Heart left ventricle (tissue), 16 donors: ENCODE data around the gene ADAMTS7. TPM values are rescaled to one million over a fixed set of nuclear protein-coding genes. Genes with fewer than 3 reads are reported as not detected.
"Not testable (repeated sequence)": the region's sequence is repeated elsewhere in the genome, so short reads cannot be mapped to it uniquely, and the experiment has no call there.

ENCODE experiments used
- ATAC-seq, 4 donors: fragments of 200-7000 bp; cut with Tn5 transposase; one replicate each; pipeline ENCODE4 v1.9.1; 2020 to 2022; ENCODE audit warnings: moderate library complexity in 4 of 4, mild to moderate bottlenecking in 3 of 4, moderate number of reproducible peaks in 1 of 4
- DNase-seq, 5 donors: peaks; one replicate each; pipeline ENCODE4 v3.0.0-alpha.2; 2020
- H3K27ac ChIP-seq, 12 donors: fragments of 200-600 bp; sonication (generic) in 4 of 12; one replicate each; pipeline versions ENCODE4 v1.5.0 to v1.8.0; 2016 to 2022; ENCODE audit warnings: mild to moderate bottlenecking in 2 of 12
- H3K27me3 ChIP-seq, 9 donors: fragments of 200-600 bp; sonication (generic) in 2 of 9; one replicate each; pipeline versions ENCODE4 v1.5.1 to v1.8.0; 2016 to 2022; ENCODE audit warnings: mild to moderate bottlenecking in 3 of 9
- H3K36me3 ChIP-seq, 9 donors: fragments of 200-600 bp; sonication (generic) in 2 of 9; one replicate each; pipeline versions ENCODE4 v1.5.0 to v1.8.0; 2018 to 2022; ENCODE audit warnings: mild to moderate bottlenecking in 2 of 9
- H3K4me1 ChIP-seq, 12 donors: fragments of 200-600 bp; sonication (generic) in 4 of 12; one replicate each; pipeline versions ENCODE4 v1.5.0 to v1.8.0; 2016 to 2022; ENCODE audit warnings: mild to moderate bottlenecking in 3 of 12
- H3K4me3 ChIP-seq, 12 donors: fragments of 200-600 bp; sonication (generic) in 4 of 12; one replicate each; pipeline versions ENCODE4 v1.5.0 to v1.8.0; 2017 to 2022; ENCODE audit warnings: mild to moderate bottlenecking in 9 of 12, moderate library complexity in 4 of 12
- H3K9me3 ChIP-seq, 12 donors: fragments of 200-600 bp; sonication (generic) in 4 of 12; one replicate each; pipeline versions ENCODE4 v1.5.0 to v1.8.0; 2016 to 2022; ENCODE audit warnings: mild to moderate bottlenecking in 1 of 12
- POLR2A ChIP-seq, 2 donors: fragments of 450-650 bp; IDR thresholded peaks; one replicate each; pipeline ENCODE4 v1.6.1; 2017; ENCODE audit warnings: antibody characterized with exemption in 2 of 2, mild to moderate bottlenecking in 2 of 2, moderate library complexity in 2 of 2
- WGBS, 4 donors: extraction: QIAGEN DNeasy Blood & Tissue Kit in 2 of 4; methylation state at CpG; one replicate each; pipeline versions ENCODE4 v1.1.5 to v1.1.7; 2013 to 2018; 5-methylcytosine and 5-hydroxymethylcytosine counted together
- intact Hi-C, 10 donors: fragments of 100-400 bp; cut with DNase I; formaldehyde crosslinking; loops; one replicate each; pipeline versions ENCODE4 v1.11.1 to v1.14.2; 2022
- polyA plus RNA-seq, 2 donors: library from polyadenylated mRNA; stranded (reverse); fragments of 200-250 nt; gene quantifications; one replicate each; pipeline ENCODE4 v1.2.3, GENCODE V29; 2013
- total RNA-seq, 9 donors: library from RNA; depleted of rRNA in 2 of 9; stranded (reverse); fragments of >200 nt in 2 of 9; fragmentation: NEBNext Ultra II Directional in 3 of 9; extraction: Animal tissue kit (Norgen Biotek cat#: 25700) in 3 of 9; gene quantifications; one replicate each; pipeline versions ENCODE4 v1.1.0 to v1.2.4, GENCODE V29; 2016 to 2023
- TF ChIP-seq, protein P1 (sequence below), 12 donors: fragments of 200-600 bp; sonication (generic) in 4 of 12; IDR thresholded peaks; one replicate each; pipeline versions ENCODE4 v1.5.0 to v1.8.0; 2018 to 2022; ENCODE audit warnings: antibody characterized with exemption in 12 of 12, mild to moderate bottlenecking in 5 of 12
- donor health status: ischemic (EF 13 %, LVEDD 7.1; RV severe dilation, severe dysfunction).
- donor health status: healthy with polysubstance abuse.
- donor health status: DM: no; HTN: yes; CAD: no.
- donor health status: DM: no; HTN: no; CAD: no.
- donor health status: ischemic (EF 25% LVEDD 6.9; RV normal size, moderate dysfunction).
- donor health status: ischemic (EF 25% LVEDD 5.7; RV mildly dilated, moderate dysfunction).
- donor health status: healthy.
- donor health status: DM: yes; HTN: yes; CAD: no.
- donor health status: ischemic (EF 35%, LVEDD 5.7; RV mildly dilated, moderate dysfunction).
- donor health status: nonischemic (EF 11% LVEDD 7.7; RV severe dilation, severe dysfunction).
- donor health status: DM: yes; HTN: yes; CAD: no.
- donor health status: PGD.
- donor health status: ischemic (EF 29% LVEDD 5.4; RV normal size, mild dysfunction).
- donor health status: nonischemic (EF 23%, LVEDD 6.1; RV moderate dilation, normal function).

Gene ADAMTS7
- total and polyA plus RNA-seq, 11 donors = 5.0 to 29.9 (median 13.9) TPM

DNA sequence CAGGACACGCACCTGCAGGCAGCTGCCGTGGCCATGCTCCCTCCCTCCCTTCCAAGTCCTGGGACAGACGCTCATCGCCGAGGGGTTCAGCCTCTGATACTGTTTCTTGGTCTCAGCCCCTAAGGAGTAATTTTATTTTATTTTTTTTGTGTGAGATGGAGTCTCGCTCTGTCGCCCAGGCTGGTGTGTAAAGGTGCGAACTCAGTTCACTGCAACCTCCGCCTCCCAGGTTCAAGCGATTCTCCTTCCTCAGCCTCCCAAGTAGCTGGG, 53.7 kb downstream of the ADAMTS7 start:
- H3K9me3 ChIP-seq = no peaks in the 10 kb centered on the region
- TF ChIP-seq POLR2A (IDR thresholded peaks at IDR 0.05) = no peak
- TF ChIP-seq, protein P1, sequence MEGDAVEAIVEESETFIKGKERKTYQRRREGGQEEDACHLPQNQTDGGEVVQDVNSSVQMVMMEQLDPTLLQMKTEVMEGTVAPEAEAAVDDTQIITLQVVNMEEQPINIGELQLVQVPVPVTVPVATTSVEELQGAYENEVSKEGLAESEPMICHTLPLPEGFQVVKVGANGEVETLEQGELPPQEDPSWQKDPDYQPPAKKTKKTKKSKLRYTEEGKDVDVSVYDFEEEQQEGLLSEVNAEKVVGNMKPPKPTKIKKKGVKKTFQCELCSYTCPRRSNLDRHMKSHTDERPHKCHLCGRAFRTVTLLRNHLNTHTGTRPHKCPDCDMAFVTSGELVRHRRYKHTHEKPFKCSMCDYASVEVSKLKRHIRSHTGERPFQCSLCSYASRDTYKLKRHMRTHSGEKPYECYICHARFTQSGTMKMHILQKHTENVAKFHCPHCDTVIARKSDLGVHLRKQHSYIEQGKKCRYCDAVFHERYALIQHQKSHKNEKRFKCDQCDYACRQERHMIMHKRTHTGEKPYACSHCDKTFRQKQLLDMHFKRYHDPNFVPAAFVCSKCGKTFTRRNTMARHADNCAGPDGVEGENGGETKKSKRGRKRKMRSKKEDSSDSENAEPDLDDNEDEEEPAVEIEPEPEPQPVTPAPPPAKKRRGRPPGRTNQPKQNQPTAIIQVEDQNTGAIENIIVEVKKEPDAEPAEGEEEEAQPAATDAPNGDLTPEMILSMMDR (IDR thresholded peaks at IDR 0.05) = no peak
- DNase-seq = no peak
- no peaks in the 10 kb centered on the region for H3K36me3 ChIP-seq
- H3K27me3 ChIP-seq = no peaks in the 10 kb centered on the region
- peak overlapping the region in 9 of 12 donors; percentile 19 to 85 (median 67) for H3K27ac ChIP-seq
- peaks cover 16 to 85% (median 52%) of the 10 kb centered on the region in 12 donors for H3K4me1 ChIP-seq
- WGBS, 4 donors = 95 to 96% (median 96%) methylated on average over 10 of the region's 10 CpGs
- intact Hi-C loops = loop anchor here in 4 of 10 donors (2.0 to 10.0 kb wide), 5 partner anchors 50 to 117 kb away; partner anchors contain the start of genes ADAMTS7 (in 2 of the 4) and MORF4L1 (in 2 of the 4)
- ATAC-seq = no peak
- H3K4me3 ChIP-seq = no peak overlapping the region

DNA sequence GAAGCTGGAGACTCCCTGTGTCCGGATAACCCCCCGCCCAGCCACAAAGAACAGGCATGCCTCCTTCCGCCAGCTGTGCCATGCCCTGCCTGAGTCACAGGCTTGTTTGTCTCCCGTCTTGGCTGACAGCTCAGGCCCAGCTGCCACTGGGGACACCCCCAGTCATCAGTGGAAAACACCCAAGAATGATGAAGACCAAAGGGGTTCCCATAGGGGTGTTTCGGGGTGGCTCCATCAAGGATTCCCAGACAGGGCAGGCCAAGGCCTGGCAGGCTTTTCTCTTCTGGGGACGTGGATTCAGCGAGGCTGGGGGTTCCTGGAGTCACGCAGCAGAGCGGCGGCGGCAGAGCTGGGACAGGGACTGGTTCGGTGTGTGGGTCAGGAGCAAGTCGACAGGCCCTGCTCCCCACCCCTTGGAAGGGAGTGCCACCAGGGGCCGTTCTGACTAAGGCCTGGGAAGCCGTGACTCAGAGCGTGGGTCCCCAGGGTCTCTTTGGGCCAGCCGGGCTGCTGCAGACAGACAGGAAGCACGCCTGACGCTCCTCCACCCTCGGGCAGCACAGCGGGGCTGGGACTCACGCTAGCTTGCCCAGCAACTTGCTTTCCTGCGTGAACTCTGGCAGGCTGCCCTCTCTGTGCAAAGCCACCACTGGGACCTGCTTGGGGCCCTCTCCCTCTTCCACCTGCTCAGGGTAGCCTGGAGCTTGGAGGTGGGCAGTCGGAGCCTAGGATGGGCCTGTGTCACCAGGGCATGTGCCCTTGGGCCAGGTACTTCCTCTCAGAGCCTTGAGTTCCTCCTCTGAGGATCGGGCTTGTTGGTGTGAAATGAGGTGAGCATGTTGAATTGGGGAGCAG, 54.3 kb downstream of the ADAMTS7 start:
- H3K36me3 ChIP-seq, H3K9me3 ChIP-seq, H3K27me3 ChIP-seq: not testable (repeated sequence)
- ATAC-seq = peak in 3 of 4 donors; percentile 43 to 57 (median 47)
- DNase-seq = peak; percentile 82 to 95 (median 91)
- intact Hi-C loops = loop anchor here in 4 of 10 donors (2.0 to 10.0 kb wide), 5 partner anchors 50 to 118 kb away; partner anchors contain the start of genes ADAMTS7 (in 2 of the 4) and MORF4L1 (in 2 of the 4)
- WGBS, 4 donors = 29 to 45% (median 33%) methylated on average over 16 to 23 of the region's 25 CpGs
- Histone ChIP-seq H3K4me1 (peaks cover 12 to 80% (median 50%) of the 10 kb centered on the region in 12 donors), H3K4me3 (peak overlapping the region in 3 of 12 donors; percentile 1 to 12 (median 11)), H3K27ac (peak overlapping the region in 11 of 12 donors; percentile 19 to 85 (median 62))
- TF ChIP-seq, protein P1 (IDR thresholded peaks at IDR 0.05) = peak in 1 of 12 donors; percentile 22

DNA sequence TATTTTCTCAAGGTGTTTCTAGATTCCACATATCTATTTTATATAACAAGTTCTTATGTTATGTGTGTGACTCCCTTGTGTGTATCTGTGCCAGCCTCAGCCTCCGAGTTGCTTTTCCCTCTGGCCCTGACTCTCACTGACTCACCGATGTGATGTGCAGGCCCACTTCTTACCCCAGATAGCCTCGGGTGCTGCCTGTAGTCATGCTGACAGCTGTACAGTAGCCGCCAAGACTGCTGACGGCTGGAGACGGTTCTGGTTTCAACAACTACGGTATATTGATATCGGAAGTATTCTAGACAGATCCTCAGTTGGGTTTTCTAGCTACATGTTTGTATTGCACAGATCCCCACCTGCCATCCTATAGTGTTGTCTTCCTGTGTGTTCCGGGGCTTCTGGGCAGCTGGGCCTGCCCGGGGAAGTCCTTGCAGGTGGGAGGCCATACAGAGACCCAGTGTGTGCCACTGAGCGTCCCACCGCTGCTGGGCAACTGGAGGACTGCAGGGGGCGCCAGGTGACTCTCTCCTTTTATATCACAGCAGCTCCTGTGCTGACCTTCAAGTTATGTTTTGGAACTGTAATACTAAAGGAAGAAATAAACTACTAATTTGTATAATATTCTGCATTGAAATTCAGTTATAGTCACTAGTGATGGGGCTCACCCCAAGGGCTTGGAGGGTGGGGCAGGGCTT, 55.2 kb downstream of the ADAMTS7 start:
- 33 to 37% (median 34%) methylated on average over 13 of the region's 13 CpGs for WGBS, 4 donors
- intact Hi-C loops = loop anchor here in 4 of 10 donors (2.0 to 10.0 kb wide), 5 partner anchors 51 to 119 kb away; partner anchors contain the start of genes ADAMTS7 (in 2 of the 4) and MORF4L1 (in 2 of the 4)
- not testable (repeated sequence) for H3K27me3 ChIP-seq, H3K36me3 ChIP-seq, H3K9me3 ChIP-seq, H3K4me3 ChIP-seq
- Histone ChIP-seq H3K4me1 (peaks cover 7 to 77% (median 44%) of the 10 kb centered on the region in 12 donors), H3K27ac (peak overlapping the region in 11 of 12 donors; percentile 27 to 85 (median 62))
- TF ChIP-seq, protein P1 (IDR thresholded peaks at IDR 0.05) = peak; percentile 31 to 65 (median 48)
- ATAC-seq = peak; percentile 28 to 66 (median 52)
- peak; percentile 53 to 87 (median 70) for DNase-seq

DNA sequence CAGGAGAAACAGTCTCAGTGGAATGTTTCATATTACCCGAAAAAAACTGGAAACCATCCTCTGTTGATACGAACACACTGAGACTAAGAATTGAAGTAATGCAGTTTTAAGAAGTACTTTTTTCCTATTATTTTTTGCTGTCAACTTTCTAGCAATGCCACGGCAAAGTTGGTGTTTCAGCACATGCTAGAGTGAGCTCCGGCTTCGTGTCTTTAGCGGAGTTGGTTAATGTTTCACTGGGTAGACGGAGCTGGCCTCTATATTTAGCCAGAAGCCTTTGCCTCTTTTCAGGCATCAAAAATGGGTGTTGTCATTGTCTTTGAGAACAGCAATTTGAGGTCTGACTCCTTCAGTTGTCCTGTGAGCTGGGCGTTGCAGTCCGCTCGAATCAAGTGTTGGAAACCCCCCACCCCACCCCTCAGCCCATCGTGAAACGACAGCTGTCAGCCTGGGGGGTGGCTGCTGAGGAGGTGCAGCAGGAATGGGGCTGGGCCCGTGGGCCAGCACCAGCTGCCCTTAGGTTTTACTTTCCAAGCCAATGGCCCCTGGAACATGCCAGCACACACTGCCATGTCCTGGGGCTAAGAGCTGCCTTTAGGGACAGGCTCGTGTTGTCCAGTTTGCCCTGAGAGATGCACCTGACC, 56.5 kb downstream of the ADAMTS7 start:
- 62 to 73% (median 67%) methylated on average over 10 to 14 of the region's 14 CpGs for WGBS, 4 donors
- not testable (repeated sequence) for H3K36me3 ChIP-seq, H3K27me3 ChIP-seq, ATAC-seq, H3K4me3 ChIP-seq, H3K9me3 ChIP-seq
- intact Hi-C loops = loop anchor here in 4 of 10 donors (5.0 to 10.0 kb wide), 5 partner anchors 53 to 137 kb away; partner anchors contain the start of genes MORF4L1 (in 2 of the 4) and ADAMTS7 (in 1 of the 4)
- Histone ChIP-seq H3K4me1 (peaks cover 5 to 75% (median 39%) of the 10 kb centered on the region in 12 donors), H3K27ac (peak overlapping the region in 2 of 12 donors; percentile 5 to 11)
- peak in 4 of 5 donors; percentile 6 to 24 (median 17) for DNase-seq

DNA sequence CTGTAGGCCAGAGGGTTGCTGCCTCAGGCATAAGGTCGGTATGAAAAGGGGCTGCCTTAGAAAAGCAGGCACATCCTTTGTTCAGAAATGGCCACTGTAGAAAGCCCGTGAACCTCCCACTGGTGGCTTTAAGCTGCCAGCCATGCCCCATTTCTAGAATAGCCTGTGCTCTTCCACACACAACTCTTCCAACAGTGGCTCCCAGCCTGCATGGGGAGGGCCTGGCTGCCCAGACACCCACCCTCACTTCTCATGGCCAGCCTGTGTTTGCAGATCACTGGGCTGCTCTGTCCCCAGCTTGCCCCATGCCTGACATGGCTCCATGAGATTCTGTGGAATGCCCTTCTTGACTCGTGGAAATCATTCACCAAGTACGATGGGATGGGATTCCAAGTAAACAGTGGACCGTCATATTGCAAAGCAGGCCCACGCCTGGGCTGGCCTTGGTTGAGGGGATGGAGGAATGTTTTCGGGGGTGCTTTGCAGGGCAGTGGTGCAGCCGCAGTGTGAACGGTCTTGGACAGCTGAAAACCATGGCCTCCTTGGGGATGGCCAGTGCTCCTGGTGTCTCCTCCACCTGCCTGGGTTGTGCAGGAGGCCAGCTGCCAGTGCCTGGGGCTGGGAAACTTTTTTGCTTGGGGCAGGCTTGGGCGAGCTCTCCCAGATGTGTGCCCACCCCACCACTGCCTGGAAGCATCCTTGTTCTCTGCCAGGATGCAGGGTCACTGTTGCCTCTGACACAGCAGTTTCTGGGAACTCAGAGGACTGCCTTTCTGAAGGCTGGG, 57.3 kb downstream of the ADAMTS7 start:
- not testable (repeated sequence) for H3K9me3 ChIP-seq, H3K36me3 ChIP-seq, H3K4me3 ChIP-seq, H3K27ac ChIP-seq, ATAC-seq, H3K27me3 ChIP-seq
- intact Hi-C loops = loop anchor here in 2 of 10 donors (5.0 to 10.0 kb wide), 2 partner anchors 121 to 137 kb away; partner anchors contain the start of gene MORF4L1 (in 1 of the 2)
- DNase-seq = peak in 2 of 5 donors; percentile 4 to 19
- peaks cover 0 to 67% (median 31%) of the 10 kb centered on the region in 12 donors for H3K4me1 ChIP-seq
- 86 to 92% (median 90%) methylated on average over 7 to 10 of the region's 10 CpGs for WGBS, 4 donors

DNA sequence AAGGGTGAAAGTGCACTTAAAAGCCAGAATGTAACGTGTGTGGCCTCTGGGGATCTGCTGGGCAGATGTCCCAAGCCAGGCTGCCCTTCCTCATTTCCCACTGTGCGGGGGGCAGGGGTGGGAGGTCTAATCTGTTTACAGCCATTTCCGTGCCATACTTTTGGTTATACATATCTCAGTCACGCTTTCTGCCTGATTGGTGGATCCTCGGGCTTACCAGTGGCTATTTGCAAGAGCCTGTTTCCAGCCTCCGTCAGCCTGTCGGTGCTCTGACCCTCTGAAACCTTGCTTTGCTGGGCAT, 58.0 kb downstream of the ADAMTS7 start:
- WGBS, 4 donors = 73 to 92% (median 80%) methylated on average over 5 to 7 of the region's 7 CpGs
- not testable (repeated sequence) for H3K4me3 ChIP-seq, DNase-seq, H3K27ac ChIP-seq, H3K36me3 ChIP-seq, H3K27me3 ChIP-seq, H3K9me3 ChIP-seq, ATAC-seq
- peaks cover 0 to 61% (median 27%) of the 10 kb centered on the region in 12 donors for H3K4me1 ChIP-seq
- intact Hi-C loops = loop anchor here in 2 of 10 donors (5.0 to 10.0 kb wide), 2 partner anchors 121 to 136 kb away; partner anchors contain the start of gene MORF4L1 (in 1 of the 2)
